ENCODE data around the gene TLL2. TPM values are rescaled to one million over a fixed set of nuclear protein-coding genes. Genes with fewer than 3 reads are reported as not detected.

The TLL2 gene
- total RNA-seq, 2 donors from 2014 or later: 0.24 to 0.96 TPM

GRCh38 chr10:96457341-96457740 lies 56.4 kb downstream of the TLL2 start:
- no peak overlapping the region for H3K27ac ChIP-seq
- H3K4me1 ChIP-seq: no peaks in the 10 kb centered on the region
- TF ChIP-seq CTCF (IDR thresholded peaks at IDR 0.05): no peak
- no peaks in the 10 kb centered on the region for H3K27me3 ChIP-seq
- no peaks in the 10 kb centered on the region for H3K9me3 ChIP-seq
- H3K36me3 ChIP-seq: no peaks in the 10 kb centered on the region
- DNase-seq (ENCODE audit: low spot score): no peak
- H3K4me3 ChIP-seq: no peak overlapping the region

GRCh38 chr10:96456296-96456840 lies 57.4 kb downstream of the TLL2 start:
- no peaks in the 10 kb centered on the region for H3K36me3 ChIP-seq
- H3K4me3 ChIP-seq: no peak overlapping the region
- H3K4me1 ChIP-seq: no peaks in the 10 kb centered on the region
- DNase-seq (ENCODE audit: low spot score): no peak
- no peak overlapping the region for H3K27ac ChIP-seq
- no peaks in the 10 kb centered on the region for H3K9me3 ChIP-seq
- no peaks in the 10 kb centered on the region for H3K27me3 ChIP-seq
- no peak for TF ChIP-seq CTCF (IDR thresholded peaks at IDR 0.05)

GRCh38 chr10:96453856-96454583 lies 59.7 kb downstream of the TLL2 start:
- H3K4me3 ChIP-seq: no peak overlapping the region
- DNase-seq (ENCODE audit: low spot score): no peak
- H3K27me3 ChIP-seq: no peaks in the 10 kb centered on the region

GRCh38 chr10:96452494-96453153 lies 61.1 kb downstream of the TLL2 start:
- no peaks in the 10 kb centered on the region for H3K9me3 ChIP-seq
- no peak for TF ChIP-seq CTCF (IDR thresholded peaks at IDR 0.05)
- no peak overlapping the region for H3K27ac ChIP-seq
- no peak overlapping the region for H3K4me3 ChIP-seq
- H3K4me1 ChIP-seq: no peaks in the 10 kb centered on the region
- no peaks in the 10 kb centered on the region for H3K27me3 ChIP-seq
- H3K36me3 ChIP-seq: no peaks in the 10 kb centered on the region
- DNase-seq (ENCODE audit: low spot score): no peak

More at GRCh38 chr10:96453856-96454583, 59.7 kb downstream of the TLL2 start:
- Histone ChIP-seq H3K36me3 (no peaks in the 10 kb centered on the region), H3K27ac (no peak overlapping the region), H3K9me3 (no peaks in the 10 kb centered on the region), H3K4me1 (no peaks in the 10 kb centered on the region)
- no peak for TF ChIP-seq CTCF (IDR thresholded peaks at IDR 0.05)

- Histone ChIP-seq H3K4me1 (peaks cover 0 to 9% of the 10 kb centered on the region in 2 donors), H3K27ac (no peak overlapping the region), H3K27me3 (no peaks in the 10 kb centered on the region), H3K4me3 (no peak overlapping the region), H3K9me3 (no peaks in the 10 kb centered on the region), H3K36me3 (no peaks in the 10 kb centered on the region)
- no peak for DNase-seq (ENCODE audit: low spot score)
- no peak for TF ChIP-seq CTCF (IDR thresholded peaks at IDR 0.05)
These were observed 63.1 kb downstream of the TLL2 start for GRCh38 chr10:96450529-96451207.
